IPS-20b (cell line): ENCODE data around the gene ACAD10.
"Not testable (repeated sequence)": the region's sequence is repeated elsewhere in the genome, so short reads cannot be mapped to it uniquely, and the experiment has no call there.

Source experiments
- H3K27ac ChIP-seq: one replicate; pipeline ENCODE4 v1.5.1; 2013; ENCODE audit warnings: low read length
- H3K27me3 ChIP-seq: 2 replicates; pipeline ENCODE4 v1.6.1; 2013; ENCODE audit warnings: mild to moderate bottlenecking, low read length, inconsistent platforms; ENCODE audit not compliant: insufficient read depth
- H3K36me3 ChIP-seq: 2 replicates; pipeline ENCODE4 v1.6.1; 2013; ENCODE audit warnings: low read depth, mild to moderate bottlenecking, inconsistent platforms, low read length, moderate library complexity; ENCODE audit not compliant: insufficient read depth
- H3K4me1 ChIP-seq: 2 replicates; pipeline ENCODE4 v1.6.1; 2013; ENCODE audit warnings: mild to moderate bottlenecking, control low read depth, inconsistent platforms, low read length, moderate library complexity; ENCODE audit not compliant: insufficient read depth
- H3K4me3 ChIP-seq: 2 replicates; pipeline ENCODE4 v1.5.1; 2013; ENCODE audit warnings: mild to moderate bottlenecking, low read length, inconsistent platforms
- H3K9ac ChIP-seq: 2 replicates; pipeline ENCODE4 v1.6.1; 2013; ENCODE audit warnings: low read depth, mild to moderate bottlenecking, inconsistent platforms, low read length, moderate library complexity
- H3K9me3 ChIP-seq: 2 replicates; pipeline ENCODE4 v1.6.1; 2013; ENCODE audit warnings: mild to moderate bottlenecking, low read depth, low read length, inconsistent platforms; ENCODE audit not compliant: insufficient read depth

ACAD10 gene

DNA sequence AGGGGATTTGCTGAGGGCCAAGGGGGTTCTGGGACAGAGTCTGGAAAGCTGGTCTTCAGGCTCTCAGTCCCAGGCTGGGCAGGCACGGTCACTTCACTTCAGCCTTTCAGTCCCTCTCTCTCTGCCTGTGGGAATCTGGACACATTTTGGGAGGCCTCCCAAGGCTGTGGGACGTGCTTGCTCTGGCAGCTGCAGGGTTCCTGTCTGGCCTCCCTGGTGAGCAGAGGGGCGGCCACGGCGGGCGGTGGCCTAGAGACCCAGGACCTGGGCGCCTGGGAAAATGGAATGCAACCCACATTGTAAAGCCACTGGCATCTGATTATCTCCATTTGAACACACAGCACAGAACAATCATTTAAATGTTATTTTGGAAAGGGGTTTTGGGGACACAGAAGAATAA lies 70.8 kb downstream of the ACAD10 start:
- no peak overlapping the region for H3K4me3 ChIP-seq
- H3K27ac ChIP-seq: no peak overlapping the region
- no peaks in the 10 kb centered on the region for H3K36me3 ChIP-seq
- H3K9ac ChIP-seq: no peak overlapping the region
- H3K4me1 ChIP-seq: peaks cover 7% of the 10 kb centered on the region
- H3K9me3 ChIP-seq: no peaks in the 10 kb centered on the region
- H3K27me3 ChIP-seq: no peaks in the 10 kb centered on the region

DNA sequence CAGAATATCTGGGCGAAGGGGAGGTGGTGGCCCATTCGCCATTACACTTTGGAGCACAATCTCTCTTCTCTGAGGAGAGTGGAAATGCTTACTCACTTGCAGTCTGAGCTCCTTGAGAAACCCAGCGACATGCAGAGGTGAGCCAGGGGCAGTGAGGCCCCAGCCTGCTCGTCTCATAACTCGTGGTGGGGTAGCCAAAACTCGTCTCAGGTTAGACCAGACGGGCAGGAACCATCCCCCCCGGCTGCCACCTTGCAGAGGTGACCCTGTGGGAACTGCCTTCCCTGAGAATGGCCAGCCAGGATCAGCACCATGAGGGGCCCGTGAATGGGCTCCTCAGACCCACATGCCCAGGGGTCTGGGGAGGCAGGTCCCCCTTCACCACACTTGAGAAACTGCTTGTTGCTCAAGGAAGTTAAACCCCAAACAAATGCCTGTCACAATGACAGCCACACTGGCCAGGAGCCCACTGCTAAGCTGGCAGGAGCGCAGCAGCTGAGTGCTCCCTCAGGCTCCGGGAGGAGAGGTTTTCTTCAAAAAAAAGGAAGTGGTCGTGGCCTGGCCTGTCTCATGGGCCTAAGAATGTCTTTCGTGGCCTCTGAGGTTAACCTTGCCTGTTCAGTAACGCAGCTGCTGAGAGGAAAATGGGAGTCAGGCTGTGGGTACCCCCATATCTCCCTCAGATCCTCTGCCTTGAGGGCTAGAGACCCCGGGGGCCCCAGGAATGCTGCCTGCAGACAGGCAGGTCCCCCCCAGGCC lies 71.7 kb downstream of the ACAD10 start:
- Histone ChIP-seq H3K9ac (0 out of 2 replicates have a peak overlapping the region, but pooled peaks have one; percentile 15), H3K9me3 (no peaks in the 10 kb centered on the region), H3K27ac (no peak overlapping the region), H3K36me3 (no peaks in the 10 kb centered on the region), H3K4me1 (peaks cover 12% of the 10 kb centered on the region), H3K27me3 (no peaks in the 10 kb centered on the region), H3K4me3 (no peak overlapping the region)

DNA sequence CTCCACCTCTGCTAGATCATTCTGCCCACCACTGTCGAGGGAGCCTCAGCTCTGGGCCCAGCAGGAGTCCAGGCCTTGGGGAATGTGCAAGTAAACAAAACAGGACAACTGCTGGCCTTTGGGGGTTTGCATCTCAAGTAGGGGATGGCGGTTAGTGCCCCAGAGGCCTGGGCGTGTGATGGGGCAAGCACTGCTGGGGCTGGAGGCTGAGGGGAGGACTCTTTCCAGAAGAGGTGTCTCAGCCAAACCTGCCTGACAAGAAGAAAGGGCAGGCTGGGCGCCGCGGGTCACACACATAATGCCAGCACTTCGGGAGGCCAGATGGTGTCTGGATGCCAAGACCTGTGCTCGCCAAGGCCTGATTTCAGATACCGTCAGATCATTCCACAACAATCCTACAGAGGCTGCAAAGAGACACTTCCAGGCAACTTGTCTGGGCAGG lies 72.3 kb downstream of the ACAD10 start:
- no peak overlapping the region for H3K4me3 ChIP-seq
- H3K9ac ChIP-seq: 0 out of 2 replicates have a peak overlapping the region, but pooled peaks have one; percentile 15
- H3K27me3 ChIP-seq: no peaks in the 10 kb centered on the region
- no peaks in the 10 kb centered on the region for H3K36me3 ChIP-seq
- H3K9me3 ChIP-seq: no peaks in the 10 kb centered on the region
- peaks cover 12% of the 10 kb centered on the region for H3K4me1 ChIP-seq
- no peak overlapping the region for H3K27ac ChIP-seq

DNA sequence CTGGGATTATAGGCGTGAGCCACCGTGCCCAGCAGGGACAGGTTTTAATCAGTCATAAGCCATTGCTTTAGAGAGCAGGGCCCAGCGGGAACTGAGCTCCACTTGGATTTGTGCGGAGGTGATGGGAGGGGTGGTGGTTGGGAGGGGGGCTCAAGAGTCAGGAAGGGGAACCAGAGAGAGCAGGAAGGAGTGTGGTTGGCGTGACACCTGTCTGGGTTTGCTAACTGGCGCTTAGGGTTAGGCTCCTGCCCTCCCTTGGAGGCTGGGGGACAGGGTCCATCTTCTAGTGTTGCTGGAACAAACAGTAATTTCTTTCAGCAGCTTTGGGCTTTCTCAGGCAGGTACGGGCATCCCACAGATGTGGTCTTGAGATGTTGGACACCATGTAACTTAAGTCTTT lies 73.4 kb downstream of the ACAD10 start:
- no peak overlapping the region for H3K4me3 ChIP-seq
- H3K9ac ChIP-seq: no peak overlapping the region
- no peaks in the 10 kb centered on the region for H3K27me3 ChIP-seq
- H3K27ac ChIP-seq: no peak overlapping the region
- no peaks in the 10 kb centered on the region for H3K36me3 ChIP-seq
- no peaks in the 10 kb centered on the region for H3K9me3 ChIP-seq
- peaks cover 12% of the 10 kb centered on the region for H3K4me1 ChIP-seq

DNA sequence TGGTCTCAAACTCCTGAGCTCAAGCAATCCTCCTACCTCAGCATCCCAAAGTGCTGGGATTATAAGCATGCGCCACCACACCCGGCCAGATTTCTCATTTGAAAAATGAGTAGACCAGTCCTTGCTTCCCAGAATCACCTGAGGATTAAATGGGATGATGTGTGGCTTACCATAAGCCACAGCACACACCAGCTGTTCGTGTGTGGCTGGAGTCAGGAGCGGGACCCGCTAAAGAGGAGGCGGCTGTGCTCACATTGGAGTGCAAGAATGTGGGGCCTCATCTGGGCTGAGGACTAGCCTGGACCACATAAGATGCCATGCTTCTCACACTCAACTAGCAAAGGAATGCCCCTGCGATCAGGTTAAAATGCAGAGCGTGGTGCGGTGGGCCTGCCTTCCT lies 74.1 kb downstream of the ACAD10 start:
- H3K36me3 ChIP-seq: no peaks in the 10 kb centered on the region
- no peak overlapping the region for H3K9ac ChIP-seq
- peaks cover 12% of the 10 kb centered on the region for H3K4me1 ChIP-seq
- H3K4me3 ChIP-seq: no peak overlapping the region
- no peaks in the 10 kb centered on the region for H3K27me3 ChIP-seq
- H3K27ac ChIP-seq: no peak overlapping the region
- no peaks in the 10 kb centered on the region for H3K9me3 ChIP-seq

DNA sequence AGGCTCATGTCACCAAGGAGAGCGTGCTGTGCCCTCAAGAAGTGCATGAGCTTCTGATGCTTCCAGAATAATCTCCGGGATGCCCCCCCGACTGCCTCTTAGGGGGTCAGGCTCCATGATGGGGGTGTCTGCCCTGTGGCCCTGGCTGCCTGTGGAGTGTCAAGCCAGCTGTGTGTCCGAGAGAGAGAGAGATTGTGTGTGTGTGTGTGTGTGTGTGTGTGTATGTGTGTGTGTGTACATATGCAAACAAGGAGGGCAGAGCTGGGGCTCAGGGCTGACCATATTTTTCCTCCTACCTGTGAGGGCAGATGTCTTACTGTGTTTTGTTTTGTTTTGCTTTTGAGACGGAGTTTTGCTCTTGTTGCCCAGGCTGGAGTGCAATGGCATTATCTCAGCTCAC lies 75.2 kb downstream of the ACAD10 start:
- no peak overlapping the region for H3K9ac ChIP-seq
- H3K4me3 ChIP-seq: no peak overlapping the region
- H3K4me1 ChIP-seq: peaks cover 12% of the 10 kb centered on the region
- H3K36me3 ChIP-seq: no peaks in the 10 kb centered on the region
- peaks cover 2% of the 10 kb centered on the region; the same call in 1 of the 2 replicates for H3K27me3 ChIP-seq
- H3K27ac ChIP-seq: no peak overlapping the region
- H3K9me3 ChIP-seq: no peaks in the 10 kb centered on the region

DNA sequence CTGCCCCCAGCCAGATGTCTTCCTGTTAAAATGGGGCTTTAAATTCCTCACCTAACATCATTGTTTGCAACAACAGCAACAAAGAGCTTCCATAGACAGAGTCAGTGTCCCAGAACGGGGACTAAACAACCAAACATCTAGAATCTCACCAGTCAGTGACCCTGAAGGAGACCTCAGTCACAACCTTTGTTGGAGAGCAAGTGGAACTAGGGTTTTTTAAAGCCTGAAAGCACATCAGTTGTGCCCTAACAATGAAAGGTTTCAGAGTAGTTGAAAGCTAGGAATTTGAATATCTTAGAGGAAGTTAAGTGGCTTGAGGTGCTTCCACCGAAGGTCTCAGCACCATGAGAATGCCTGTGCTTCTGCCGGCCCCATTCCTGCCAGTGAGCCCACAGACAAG lies 75.9 kb downstream of the ACAD10 start:
- H3K4me1 ChIP-seq: peaks cover 14% of the 10 kb centered on the region
- no peak overlapping the region for H3K27ac ChIP-seq
- peaks cover 5% of the 10 kb centered on the region; the same call in 1 of the 2 replicates for H3K27me3 ChIP-seq
- H3K4me3 ChIP-seq: no peak overlapping the region
- H3K9me3 ChIP-seq: no peaks in the 10 kb centered on the region
- H3K36me3 ChIP-seq: no peaks in the 10 kb centered on the region
- H3K9ac ChIP-seq: no peak overlapping the region

DNA sequence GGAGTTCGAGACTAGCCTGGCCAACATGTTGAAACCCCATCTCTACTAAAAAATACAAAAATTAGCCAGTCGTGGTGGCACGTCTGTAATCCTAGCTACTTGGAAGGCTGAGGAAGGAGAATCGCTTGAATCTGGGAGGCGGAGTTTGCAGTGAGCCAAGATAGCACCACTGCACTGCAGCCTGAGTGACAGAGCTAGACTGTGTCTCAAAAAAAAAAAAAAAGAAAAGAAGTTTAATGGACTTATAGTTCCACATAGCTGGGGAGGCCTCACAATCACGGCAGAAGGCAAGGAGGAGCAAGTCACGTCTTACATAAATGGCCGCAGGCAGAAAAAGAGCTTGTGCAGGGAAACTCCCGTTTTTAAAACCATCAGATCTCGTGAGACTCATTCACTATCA lies 77.7 kb downstream of the ACAD10 start:
- not testable (repeated sequence) for H3K9me3 ChIP-seq, H3K9ac ChIP-seq, H3K4me3 ChIP-seq, H3K27ac ChIP-seq, H3K36me3 ChIP-seq
- Histone ChIP-seq H3K27me3 (peaks cover 14% of the 10 kb centered on the region; the same call in 1 of the 2 replicates), H3K4me1 (peaks cover 13% of the 10 kb centered on the region)

DNA sequence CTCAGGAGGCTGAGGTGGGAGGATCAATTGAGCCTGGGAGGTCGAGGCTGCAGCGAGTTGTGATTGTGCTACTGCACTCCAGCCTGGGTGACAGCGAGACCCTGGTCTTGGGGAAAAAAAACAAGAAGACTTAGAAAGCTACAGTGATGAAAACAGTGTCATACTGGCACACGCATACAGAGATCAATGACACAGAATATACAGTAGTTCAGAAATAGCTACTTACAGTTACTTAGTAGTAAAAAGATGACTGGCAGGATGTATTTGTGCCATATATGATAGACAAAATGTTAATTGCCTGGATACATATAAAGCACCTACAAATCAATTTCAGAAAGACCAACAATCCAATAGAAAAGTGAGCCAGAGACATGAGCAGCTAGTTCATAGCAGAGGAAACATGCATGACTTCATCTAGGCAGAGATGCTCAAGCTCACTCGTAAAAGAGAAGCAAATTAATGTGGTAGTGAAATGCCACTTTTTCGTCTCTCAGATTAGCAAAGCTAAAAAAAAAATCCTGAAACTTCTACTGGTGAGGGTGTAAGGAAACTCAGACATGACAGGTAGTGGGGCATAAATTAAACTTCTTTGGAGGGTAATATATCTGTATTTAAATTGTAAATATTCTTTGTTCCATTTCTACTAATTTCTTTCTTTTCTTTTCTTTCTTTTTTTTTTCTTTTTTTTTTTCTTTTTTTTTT lies 78.4 kb downstream of the ACAD10 start:
- no peaks in the 10 kb centered on the region for H3K36me3 ChIP-seq
- H3K27me3 ChIP-seq: peaks cover 14% of the 10 kb centered on the region; the same call in 1 of the 2 replicates
- H3K9ac ChIP-seq: no peak overlapping the region
- no peak overlapping the region for H3K4me3 ChIP-seq
- no peak overlapping the region for H3K27ac ChIP-seq
- H3K9me3 ChIP-seq: no peaks in the 10 kb centered on the region
- peaks cover 13% of the 10 kb centered on the region for H3K4me1 ChIP-seq

DNA sequence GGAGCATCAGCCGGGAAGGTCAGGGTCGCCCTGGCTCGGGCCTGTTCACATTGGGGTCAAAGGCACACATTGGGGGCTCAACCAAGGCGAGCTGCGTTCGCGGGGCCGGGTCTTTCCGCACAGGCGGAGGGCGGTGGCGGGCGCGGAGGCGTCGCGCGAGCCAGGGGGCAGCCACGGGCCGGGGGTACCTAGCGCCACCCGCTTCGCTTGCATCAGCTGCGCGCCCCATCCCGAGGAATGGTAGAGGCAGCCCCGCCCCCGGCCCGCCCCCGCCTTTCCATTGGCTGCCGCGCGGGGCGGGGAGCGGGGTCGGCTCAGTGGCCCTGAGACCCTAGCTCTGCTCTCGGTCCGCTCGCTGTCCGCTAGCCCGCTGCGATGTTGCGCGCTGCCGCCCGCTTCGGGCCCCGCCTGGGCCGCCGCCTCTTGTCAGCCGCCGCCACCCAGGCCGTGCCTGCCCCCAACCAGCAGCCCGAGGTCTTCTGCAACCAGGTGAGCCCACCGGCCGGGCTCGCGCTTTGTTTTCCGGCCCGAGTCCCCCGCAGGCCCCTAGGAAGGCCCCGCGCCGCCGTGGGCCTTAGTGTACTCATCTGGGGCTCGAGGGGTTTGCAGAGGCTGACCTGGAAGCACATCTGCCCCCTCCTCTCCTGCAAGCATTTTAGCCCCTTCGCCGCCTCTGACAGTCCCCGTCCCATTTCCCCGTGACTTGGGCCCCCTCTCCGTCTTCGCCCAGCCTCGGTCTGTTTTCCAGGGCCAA lies 80.9 kb downstream of the ACAD10 start, which contains the start of gene ALDH2:
TSS of gene ALDH2 (plus strand) at position 326 of the 754 bp plus-strand sequence. CDS start at position 376, 50 bp downstream.
- peak within 1 kb of the TSS; percentile 90 for H3K4me3 ChIP-seq
- H3K9ac ChIP-seq: peak within 1 kb of the TSS; percentile 82
- peak within 1 kb of the TSS; percentile 22 for H3K27ac ChIP-seq
- no peaks in the 10 kb centered on the region for H3K36me3 ChIP-seq
- H3K27me3 ChIP-seq: peaks cover 14% of the 10 kb centered on the region; the same call in 1 of the 2 replicates
- H3K4me1 ChIP-seq: peaks cover 11% of the 10 kb centered on the region
- H3K9me3 ChIP-seq: no peaks in the 10 kb centered on the region

DNA sequence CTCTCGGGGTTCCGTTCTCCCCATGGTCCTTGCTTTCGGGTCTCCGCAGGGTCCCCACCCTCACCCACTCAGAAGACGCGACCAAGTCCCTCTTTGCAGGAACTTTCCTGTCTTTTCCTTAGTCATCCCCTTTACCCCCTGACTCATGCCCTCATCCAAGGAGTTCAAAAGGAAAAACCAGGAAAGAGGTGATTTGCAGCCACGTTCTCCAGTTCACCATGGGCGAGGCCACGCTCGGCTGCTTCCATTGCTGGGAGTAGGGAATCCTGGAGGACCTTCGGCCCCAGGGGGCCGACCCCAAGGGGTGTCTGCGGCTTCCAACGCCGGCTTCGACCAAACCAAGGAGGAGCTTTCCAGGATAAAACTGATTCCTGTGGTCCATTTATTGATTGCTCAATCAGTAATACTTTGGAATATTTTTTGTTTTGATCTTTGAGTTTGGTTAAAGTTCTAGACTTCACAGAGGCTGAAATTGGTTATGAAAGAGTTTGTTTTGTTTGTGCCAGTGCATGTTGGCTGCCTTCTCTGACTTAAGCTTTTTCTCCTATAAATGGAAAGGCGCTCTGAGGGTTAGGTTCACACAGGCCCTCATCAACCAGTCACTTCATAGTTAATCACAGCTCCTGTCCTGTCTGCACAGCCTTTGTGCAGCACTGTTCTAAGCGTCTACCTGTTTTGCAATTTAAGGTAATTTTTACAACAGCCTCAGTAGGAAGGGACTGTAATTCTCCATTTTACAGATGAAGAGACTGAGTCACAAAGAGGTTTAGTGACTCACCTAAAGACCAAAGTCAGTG lies 81.7 kb downstream of the ACAD10 start:
- Histone ChIP-seq H3K27ac (no peak overlapping the region), H3K9ac (peak overlapping the region; percentile 82), H3K36me3 (no peaks in the 10 kb centered on the region), H3K4me3 (peak overlapping the region; percentile 90), H3K4me1 (peaks cover 8% of the 10 kb centered on the region), H3K27me3 (peaks cover 14% of the 10 kb centered on the region; the same call in 1 of the 2 replicates), H3K9me3 (no peaks in the 10 kb centered on the region)
